ENCODE measurements around the gene ATG12.

Gene ATG12

GRCh38 chr5:115842089-115842935, 947 bp upstream of the ATG12 start:
- Histone ChIP-seq H2BK120ac (ENCODE audit: low read depth, low read length) (peak overlapping the region; percentile 31), H3K4ac (ENCODE audit: low read depth, low read length) (no peak overlapping the region), H3K18ac (ENCODE audit: low read length) (peak overlapping the region; percentile 81), H3K79me2 (ENCODE audit: control insufficient read depth, insufficient read depth, low read length) (peaks cover 31% of the 10 kb centered on the region), H3K27me3 (ENCODE audit: insufficient read depth, low read length, poor library complexity) (no peaks in the 10 kb centered on the region), H2AK5ac (ENCODE audit: low read length) (no peak overlapping the region), H4K8ac (ENCODE audit: low read depth, low read length) (no peak overlapping the region), H3K9ac (ENCODE audit: low read length) (peak overlapping the region; percentile 84), H3K56ac (ENCODE audit: low read length) (peak overlapping the region; percentile 98), H3K4me3 (ENCODE audit: low read length) (peak overlapping the region; percentile 85), H2BK5ac (ENCODE audit: low read length) (no peak overlapping the region), H3K23ac (ENCODE audit: low read length) (peak overlapping the region; percentile 36), H3K27ac (ENCODE audit: low read depth, low read length) (peak overlapping the region; percentile 20), H2BK15ac (replicated peaks; ENCODE audit: low read depth) (no peak overlapping the region), H3K36me3 (ENCODE audit: control insufficient read depth, insufficient read depth, low read length) (no peaks in the 10 kb centered on the region), H3K4me1 (ENCODE audit: control insufficient read depth, low read depth, low read length) (peaks cover 2% of the 10 kb centered on the region), H3K4me2 (ENCODE audit: low read length) (peak overlapping the region; percentile 100), H3K79me1 (ENCODE audit: low read length) (peaks cover 9% of the 10 kb centered on the region), H4K5ac (ENCODE audit: low read length) (no peak overlapping the region)
- DNase-seq = no peak
- no CpG with 5 or more reads among the region's 68 CpGs for WGBS (ENCODE audit: extremely low coverage, insufficient coverage, low lambda C conversion rate)

- Histone ChIP-seq H3K18ac (ENCODE audit: low read length) (peak overlapping the region; percentile 89), H4K5ac (ENCODE audit: low read length) (no peak overlapping the region), H2BK15ac (replicated peaks; ENCODE audit: low read depth) (no peak overlapping the region)
Measured at GRCh38 chr5:115840873-115841272, 492 bp downstream of the ATG12 start.

GRCh38 chr5:115838885-115839518, 2.4 kb downstream of the ATG12 start:
- no peak overlapping the region for H3K18ac ChIP-seq (ENCODE audit: low read length)
- no peak overlapping the region for H3K23ac ChIP-seq (ENCODE audit: low read length)
- no peak overlapping the region for H3K4ac ChIP-seq (ENCODE audit: low read depth, low read length)
- no peak overlapping the region for H2BK15ac ChIP-seq (replicated peaks; ENCODE audit: low read depth)
- no peak overlapping the region for H4K5ac ChIP-seq (ENCODE audit: low read length)
- no CpG with 5 or more reads among the region's 10 CpGs for WGBS (ENCODE audit: extremely low coverage, insufficient coverage, low lambda C conversion rate)
- peaks cover 28% of the 10 kb centered on the region for H3K79me2 ChIP-seq (ENCODE audit: control insufficient read depth, insufficient read depth, low read length)
- H2BK120ac ChIP-seq (ENCODE audit: low read depth, low read length) = no peak overlapping the region
- no peak overlapping the region for H3K9ac ChIP-seq (ENCODE audit: low read length)
- no peak overlapping the region for H3K4me2 ChIP-seq (ENCODE audit: low read length)
- H3K56ac ChIP-seq (ENCODE audit: low read length) = peak overlapping the region; percentile 47
- no peak overlapping the region for H3K27ac ChIP-seq (ENCODE audit: low read depth, low read length)
- no peak overlapping the region for H4K8ac ChIP-seq (ENCODE audit: low read depth, low read length)
- DNase-seq = peak; percentile 75
- H3K79me1 ChIP-seq (ENCODE audit: low read length) = peaks cover 9% of the 10 kb centered on the region
- H2AK5ac ChIP-seq (ENCODE audit: low read length) = no peak overlapping the region
- no peaks in the 10 kb centered on the region for H3K36me3 ChIP-seq (ENCODE audit: control insufficient read depth, insufficient read depth, low read length)
- H3K27me3 ChIP-seq (ENCODE audit: insufficient read depth, low read length, poor library complexity) = no peaks in the 10 kb centered on the region
- peaks cover 2% of the 10 kb centered on the region for H3K4me1 ChIP-seq (ENCODE audit: control insufficient read depth, low read depth, low read length)
- H2BK5ac ChIP-seq (ENCODE audit: low read length) = no peak overlapping the region
- no peak overlapping the region for H3K4me3 ChIP-seq (ENCODE audit: low read length)

More at GRCh38 chr5:115840873-115841272, 492 bp downstream of the ATG12 start:
- DNase-seq = no peak
- no peak overlapping the region for H4K8ac ChIP-seq (ENCODE audit: low read depth, low read length)
- H3K27ac ChIP-seq (ENCODE audit: low read depth, low read length) = peak overlapping the region; percentile 80
- WGBS (ENCODE audit: extremely low coverage, insufficient coverage, low lambda C conversion rate) = no CpG with 5 or more reads among the region's 5 CpGs
- peaks cover 31% of the 10 kb centered on the region for H3K79me2 ChIP-seq (ENCODE audit: control insufficient read depth, insufficient read depth, low read length)
- H3K4me2 ChIP-seq (ENCODE audit: low read length) = peak overlapping the region; percentile 46
- no peaks in the 10 kb centered on the region for H3K27me3 ChIP-seq (ENCODE audit: insufficient read depth, low read length, poor library complexity)
- no peak overlapping the region for H2BK5ac ChIP-seq (ENCODE audit: low read length)
- H3K23ac ChIP-seq (ENCODE audit: low read length) = no peak overlapping the region
- H3K4me1 ChIP-seq (ENCODE audit: control insufficient read depth, low read depth, low read length) = peaks cover 2% of the 10 kb centered on the region
- no peak overlapping the region for H3K4ac ChIP-seq (ENCODE audit: low read depth, low read length)
- H3K56ac ChIP-seq (ENCODE audit: low read length) = peak overlapping the region; percentile 98
- no peaks in the 10 kb centered on the region for H3K36me3 ChIP-seq (ENCODE audit: control insufficient read depth, insufficient read depth, low read length)
- H3K79me1 ChIP-seq (ENCODE audit: low read length) = peaks cover 9% of the 10 kb centered on the region
- H3K4me3 ChIP-seq (ENCODE audit: low read length) = peak overlapping the region; percentile 94
- H3K9ac ChIP-seq (ENCODE audit: low read length) = peak overlapping the region; percentile 96
- no peak overlapping the region for H2BK120ac ChIP-seq (ENCODE audit: low read depth, low read length)
- H2AK5ac ChIP-seq (ENCODE audit: low read length) = no peak overlapping the region

GRCh38 chr5:115835481-115835880, 5.9 kb downstream of the ATG12 start:
- H3K56ac ChIP-seq (ENCODE audit: low read length) = no peak overlapping the region
- no peak overlapping the region for H3K4ac ChIP-seq (ENCODE audit: low read depth, low read length)
- no peak overlapping the region for H2BK5ac ChIP-seq (ENCODE audit: low read length)
- no peak overlapping the region for H3K4me2 ChIP-seq (ENCODE audit: low read length)
- no peak overlapping the region for H4K5ac ChIP-seq (ENCODE audit: low read length)
- no peak overlapping the region for H2BK15ac ChIP-seq (replicated peaks; ENCODE audit: low read depth)
- H3K27ac ChIP-seq (ENCODE audit: low read depth, low read length) = no peak overlapping the region
- no peak overlapping the region for H3K23ac ChIP-seq (ENCODE audit: low read length)
- no peaks in the 10 kb centered on the region for H3K27me3 ChIP-seq (ENCODE audit: insufficient read depth, low read length, poor library complexity)
- H2AK5ac ChIP-seq (ENCODE audit: low read length) = no peak overlapping the region
- no peak for DNase-seq
- H3K18ac ChIP-seq (ENCODE audit: low read length) = no peak overlapping the region
- H3K4me3 ChIP-seq (ENCODE audit: low read length) = no peak overlapping the region
- H4K8ac ChIP-seq (ENCODE audit: low read depth, low read length) = no peak overlapping the region
- H3K79me1 ChIP-seq (ENCODE audit: low read length) = peaks cover 2% of the 10 kb centered on the region
- WGBS (ENCODE audit: extremely low coverage, insufficient coverage, low lambda C conversion rate) = no CpG with 5 or more reads among the region's 4 CpGs
- no peaks in the 10 kb centered on the region for H3K4me1 ChIP-seq (ENCODE audit: control insufficient read depth, low read depth, low read length)
- H3K36me3 ChIP-seq (ENCODE audit: control insufficient read depth, insufficient read depth, low read length) = no peaks in the 10 kb centered on the region
- H2BK120ac ChIP-seq (ENCODE audit: low read depth, low read length) = no peak overlapping the region
- H3K79me2 ChIP-seq (ENCODE audit: control insufficient read depth, insufficient read depth, low read length) = peaks cover 14% of the 10 kb centered on the region
- no peak overlapping the region for H3K9ac ChIP-seq (ENCODE audit: low read length)

GRCh38 chr5:115831163-115831768, 10.1 kb downstream of the ATG12 start:
- no peak overlapping the region for H4K8ac ChIP-seq (ENCODE audit: low read depth, low read length)
- no peak overlapping the region for H2BK120ac ChIP-seq (ENCODE audit: low read depth, low read length)
- H2AK5ac ChIP-seq (ENCODE audit: low read length) = no peak overlapping the region
- H4K5ac ChIP-seq (ENCODE audit: low read length) = no peak overlapping the region
- no peak overlapping the region for H3K23ac ChIP-seq (ENCODE audit: low read length)
- H2BK5ac ChIP-seq (ENCODE audit: low read length) = no peak overlapping the region
- no peaks in the 10 kb centered on the region for H3K36me3 ChIP-seq (ENCODE audit: control insufficient read depth, insufficient read depth, low read length)
- DNase-seq = peak; percentile 51
- H3K4me3 ChIP-seq (ENCODE audit: low read length) = no peak overlapping the region
- no peak overlapping the region for H3K56ac ChIP-seq (ENCODE audit: low read length)
- H3K9ac ChIP-seq (ENCODE audit: low read length) = no peak overlapping the region
- H3K27ac ChIP-seq (ENCODE audit: low read depth, low read length) = no peak overlapping the region
- WGBS (ENCODE audit: extremely low coverage, insufficient coverage, low lambda C conversion rate) = no CpG with 5 or more reads among the region's 2 CpGs
- H3K18ac ChIP-seq (ENCODE audit: low read length) = no peak overlapping the region
- H3K4me1 ChIP-seq (ENCODE audit: control insufficient read depth, low read depth, low read length) = no peaks in the 10 kb centered on the region
- H3K27me3 ChIP-seq (ENCODE audit: insufficient read depth, low read length, poor library complexity) = no peaks in the 10 kb centered on the region
- H3K79me1 ChIP-seq (ENCODE audit: low read length) = peaks cover under 1% of the 10 kb centered on the region
- no peak overlapping the region for H2BK15ac ChIP-seq (replicated peaks; ENCODE audit: low read depth)
- H3K4me2 ChIP-seq (ENCODE audit: low read length) = no peak overlapping the region
- H3K79me2 ChIP-seq (ENCODE audit: control insufficient read depth, insufficient read depth, low read length) = no peaks in the 10 kb centered on the region
- no peak overlapping the region for H3K4ac ChIP-seq (ENCODE audit: low read depth, low read length)
